Activated effector memory CD4-positive, alpha-beta T cell treated with anti-CD3 and anti-CD28 coated beads, Interleukin-2, amount 50 U/mL, for 16 hours (primary cell): ENCODE data around the gene RING1.

ENCODE experiments used
- DNase-seq: peaks from one replicate; pipeline ENCODE4 v3.0.0-alpha.2; 2020

The RING1 gene

DNA sequence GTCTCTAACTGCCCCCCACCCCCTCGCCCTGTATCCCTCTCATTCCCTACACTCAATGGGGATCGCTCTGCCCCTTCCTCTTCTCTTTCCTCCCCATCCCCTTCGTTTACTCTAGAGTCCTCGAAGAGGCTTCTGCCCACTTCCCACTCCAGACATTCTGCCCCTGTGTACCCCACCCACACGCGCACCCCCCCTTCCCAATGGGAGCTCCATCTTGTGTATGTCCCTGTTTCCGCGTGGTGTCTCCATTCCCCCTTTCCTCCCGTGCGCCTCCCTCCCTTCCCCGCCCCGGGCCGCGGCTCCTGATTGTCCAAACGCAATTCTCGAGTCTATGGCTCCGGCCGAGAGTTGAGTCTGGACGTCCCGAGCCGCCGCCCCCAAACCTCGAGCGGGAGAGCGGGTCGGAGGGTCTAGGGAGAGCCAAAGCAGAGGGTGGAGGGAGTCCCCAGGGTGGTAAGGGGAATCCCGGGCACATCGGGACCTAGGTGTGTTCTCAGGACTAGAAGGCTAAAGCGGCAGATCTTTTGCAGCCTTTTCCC is 679 bp upstream of the RING1 start:
- no peak for DNase-seq

DNA sequence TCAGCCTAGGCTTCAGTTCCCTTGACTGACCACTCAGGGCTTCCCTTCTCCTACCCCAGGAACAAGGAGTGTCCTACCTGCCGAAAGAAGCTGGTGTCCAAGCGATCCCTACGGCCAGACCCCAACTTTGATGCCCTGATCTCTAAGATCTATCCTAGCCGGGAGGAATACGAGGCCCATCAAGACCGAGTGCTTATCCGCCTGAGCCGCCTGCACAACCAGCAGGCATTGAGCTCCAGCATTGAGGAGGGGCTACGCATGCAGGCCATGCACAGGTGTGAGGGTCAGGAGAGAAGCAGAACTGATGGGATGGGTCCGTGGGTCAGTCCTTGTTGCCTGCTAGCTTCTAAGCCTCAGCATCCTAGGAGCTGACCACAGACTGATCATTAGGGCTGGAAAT is 1.6 kb downstream of the RING1 start:
- peak; percentile 41 for DNase-seq

DNA sequence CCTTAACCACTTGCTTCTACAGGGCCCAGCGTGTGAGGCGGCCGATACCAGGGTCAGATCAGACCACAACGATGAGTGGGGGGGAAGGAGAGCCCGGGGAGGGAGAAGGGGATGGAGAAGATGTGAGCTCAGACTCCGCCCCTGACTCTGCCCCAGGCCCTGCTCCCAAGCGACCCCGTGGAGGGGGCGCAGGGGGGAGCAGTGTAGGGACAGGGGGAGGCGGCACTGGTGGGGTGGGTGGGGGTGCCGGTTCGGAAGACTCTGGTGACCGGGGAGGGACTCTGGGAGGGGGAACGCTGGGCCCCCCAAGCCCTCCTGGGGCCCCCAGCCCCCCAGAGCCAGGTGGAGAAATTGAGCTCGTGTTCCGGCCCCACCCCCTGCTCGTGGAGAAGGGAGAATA is 2.8 kb downstream of the RING1 start:
- DNase-seq: peak; percentile 34

DNA sequence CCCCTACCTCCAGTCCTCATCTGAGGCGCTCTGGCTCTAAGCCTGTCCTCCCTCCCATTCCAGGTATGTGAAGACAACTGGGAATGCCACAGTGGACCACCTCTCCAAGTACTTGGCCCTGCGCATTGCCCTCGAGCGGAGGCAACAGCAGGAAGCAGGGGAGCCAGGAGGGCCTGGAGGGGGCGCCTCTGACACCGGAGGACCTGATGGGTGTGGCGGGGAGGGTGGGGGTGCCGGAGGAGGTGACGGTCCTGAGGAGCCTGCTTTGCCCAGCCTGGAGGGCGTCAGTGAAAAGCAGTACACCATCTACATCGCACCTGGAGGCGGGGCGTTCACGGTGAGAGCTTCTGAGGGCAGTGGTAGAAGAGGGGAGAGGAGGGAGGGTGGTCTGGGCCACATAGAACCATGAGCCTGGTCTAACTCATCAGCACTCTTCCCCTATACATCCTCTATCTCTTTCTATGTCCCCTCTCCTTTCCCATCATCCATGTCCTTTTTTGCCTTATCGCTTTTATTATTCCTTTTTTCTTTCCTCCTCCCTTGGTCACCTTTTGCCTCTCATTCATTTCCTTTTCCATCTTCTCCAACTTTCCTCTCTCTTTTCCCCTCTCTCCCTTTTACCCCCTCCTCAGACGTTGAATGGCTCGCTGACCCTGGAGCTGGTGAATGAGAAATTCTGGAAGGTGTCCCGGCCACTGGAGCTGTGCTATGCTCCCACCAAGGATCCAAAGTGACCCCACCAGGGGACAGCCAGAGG is 3.5 kb downstream of the RING1 start:
- DNase-seq: peak; percentile 49

DNA sequence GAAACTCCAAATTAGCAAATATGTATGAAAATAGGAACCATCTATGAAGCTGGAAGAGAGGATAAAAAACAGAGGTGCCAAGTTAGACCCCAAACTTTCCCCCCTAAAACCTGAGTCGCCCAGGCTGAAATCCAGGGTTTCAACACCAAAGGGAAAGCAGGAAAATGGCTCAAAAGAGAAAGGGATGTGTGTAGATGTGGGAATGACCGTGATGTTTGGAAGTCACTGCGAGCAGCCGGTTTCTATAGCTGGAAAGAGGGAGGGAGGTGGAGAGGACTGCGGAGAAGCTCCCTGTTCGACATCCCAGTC is 4.5 kb downstream of the RING1 start:
- no peak for DNase-seq

DNA sequence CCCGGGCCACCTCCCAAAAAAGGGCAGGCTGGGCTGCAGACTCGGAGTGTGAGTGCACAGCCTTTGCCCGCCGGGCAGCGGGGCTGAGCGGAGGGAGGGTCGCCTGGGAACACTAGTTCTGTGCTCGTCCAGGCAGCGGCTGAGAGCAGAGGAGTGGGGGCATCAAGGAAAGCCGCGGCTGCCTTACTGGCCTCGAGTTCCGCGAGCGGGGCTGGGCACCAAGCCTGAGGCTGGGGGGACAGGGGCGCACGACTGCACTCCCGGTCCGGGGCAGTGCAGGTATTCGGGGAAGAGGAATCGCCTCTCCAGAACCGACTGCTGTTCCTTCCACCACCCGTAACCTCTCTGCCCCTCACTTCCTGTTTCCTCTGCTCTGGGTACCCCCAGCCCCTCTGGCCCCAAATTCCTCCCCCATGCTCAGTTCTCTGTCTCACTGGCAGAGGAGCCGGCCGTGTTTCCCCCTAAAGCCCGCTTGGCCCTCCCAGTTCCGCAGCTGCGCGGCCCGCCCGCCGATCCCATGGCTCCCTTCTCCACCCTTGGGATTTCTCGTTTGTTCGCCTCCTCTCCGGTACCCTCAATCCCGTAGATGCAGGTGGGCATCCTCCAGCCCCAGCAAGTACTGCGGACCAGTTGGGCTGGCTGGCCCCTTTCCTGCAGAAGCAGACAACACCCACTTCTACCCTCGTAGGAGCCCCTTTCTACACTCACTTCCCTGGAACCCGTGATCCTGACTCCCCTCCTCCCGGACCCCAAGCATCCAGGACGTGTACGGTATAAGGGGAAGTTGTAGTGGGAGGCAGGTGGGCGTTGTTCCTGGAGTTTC is 5.1 kb downstream of the RING1 start:
- peak; percentile 66 for DNase-seq

DNA sequence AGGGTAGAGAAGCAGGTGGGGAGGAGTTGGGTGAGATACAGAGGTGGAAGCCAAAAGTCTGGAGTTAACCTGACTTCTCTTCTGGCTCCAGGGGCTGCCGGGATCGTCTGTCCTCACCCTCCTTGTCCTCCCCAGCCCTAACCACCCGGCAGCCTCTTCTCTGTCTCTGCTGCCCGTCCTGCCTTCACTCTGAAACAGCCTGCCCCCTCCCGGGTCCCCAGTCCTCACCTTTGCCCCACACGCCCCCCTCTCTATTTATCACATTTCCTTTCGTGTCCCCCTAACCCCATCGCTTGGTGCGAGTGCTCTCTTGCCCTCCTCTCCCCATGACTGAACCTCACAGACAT is 5.7 kb downstream of the RING1 start:
- DNase-seq: no peak

DNA sequence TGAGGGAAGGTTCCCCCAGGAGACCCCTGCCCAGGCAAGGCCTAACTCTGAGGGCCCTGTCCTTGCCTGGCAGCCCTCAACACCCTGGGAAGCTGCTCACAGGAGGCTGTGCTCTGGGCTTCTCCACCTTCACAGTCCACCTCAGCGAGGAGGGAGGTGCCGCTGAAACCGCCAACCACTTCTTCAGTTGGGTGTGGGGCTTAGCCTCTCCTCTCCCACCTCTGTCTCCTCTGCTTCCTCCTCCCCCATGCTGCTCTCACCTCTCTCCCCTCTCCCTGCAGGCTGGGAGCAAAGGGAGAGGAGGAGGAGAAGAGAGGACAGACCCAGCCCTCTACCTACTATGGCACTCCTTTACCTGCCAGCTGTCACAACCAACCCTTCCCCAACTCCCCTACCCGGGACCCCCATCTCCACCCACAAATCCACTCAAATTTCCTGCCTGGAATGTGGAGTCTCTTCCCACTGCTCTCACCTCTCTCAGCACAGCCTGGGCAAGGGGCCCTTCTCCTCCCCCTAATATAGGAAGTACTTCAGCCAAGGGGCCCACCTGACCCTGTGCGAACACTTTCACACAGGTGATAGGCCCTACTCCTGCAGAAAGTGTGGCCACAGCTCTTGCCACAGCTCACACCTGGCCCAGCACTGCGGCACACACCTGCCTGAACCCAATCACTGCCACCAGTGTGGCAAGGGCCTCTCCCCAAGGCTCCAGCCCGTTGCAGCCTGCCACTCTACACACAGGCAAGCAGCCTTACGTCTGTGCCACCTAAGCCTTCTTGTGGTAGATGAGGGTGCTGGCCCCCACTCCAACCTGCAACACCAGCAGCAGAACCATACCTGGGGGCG is 7.2 kb downstream of the RING1 start:
- DNase-seq: peak; percentile 60

DNA sequence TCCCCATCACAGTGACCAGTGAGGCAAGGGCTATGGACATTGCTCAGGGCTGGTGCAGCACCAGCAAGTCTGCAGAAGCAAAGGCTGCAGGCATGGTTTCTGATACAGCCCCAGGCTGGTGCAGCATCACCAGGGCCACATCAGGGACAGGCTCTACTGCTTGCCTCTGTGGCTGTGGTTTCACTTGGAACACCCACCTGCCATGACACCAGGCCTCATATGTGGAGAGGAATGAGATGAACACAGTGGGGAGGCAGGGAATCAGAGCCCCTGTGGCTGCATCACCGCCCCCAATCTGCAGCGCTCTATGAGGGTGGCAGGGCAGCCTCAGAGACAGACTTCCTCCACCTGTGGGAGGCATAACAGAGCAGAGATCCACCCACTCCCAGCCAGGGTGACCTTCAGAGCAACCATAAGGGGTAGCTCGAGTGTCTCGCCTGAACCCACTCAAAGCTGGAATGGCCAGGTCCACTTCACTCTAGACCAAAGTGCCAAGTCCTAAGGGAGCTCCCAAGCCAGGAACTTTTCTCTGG is 7.9 kb downstream of the RING1 start:
- peak; percentile 42 for DNase-seq

DNA sequence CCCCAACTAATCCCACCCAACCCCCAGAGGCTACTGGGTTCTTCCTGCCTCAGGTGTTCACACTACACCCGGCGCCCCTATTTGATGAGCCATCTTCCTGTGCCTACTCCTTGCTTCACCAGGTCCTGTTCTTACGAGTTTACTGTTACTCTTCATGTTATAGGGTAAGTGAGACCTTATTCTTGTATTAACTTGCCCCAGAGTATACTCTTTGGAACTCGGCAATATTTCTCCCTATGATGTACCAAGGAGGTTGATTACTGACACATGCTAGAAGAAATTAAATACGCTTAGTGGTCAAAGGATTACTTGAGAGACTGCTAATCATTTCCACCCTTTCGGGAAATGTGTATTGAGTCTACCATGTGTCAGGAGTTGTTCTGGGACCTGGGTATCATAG is 8.9 kb downstream of the RING1 start:
- DNase-seq: peak; percentile 31

DNA sequence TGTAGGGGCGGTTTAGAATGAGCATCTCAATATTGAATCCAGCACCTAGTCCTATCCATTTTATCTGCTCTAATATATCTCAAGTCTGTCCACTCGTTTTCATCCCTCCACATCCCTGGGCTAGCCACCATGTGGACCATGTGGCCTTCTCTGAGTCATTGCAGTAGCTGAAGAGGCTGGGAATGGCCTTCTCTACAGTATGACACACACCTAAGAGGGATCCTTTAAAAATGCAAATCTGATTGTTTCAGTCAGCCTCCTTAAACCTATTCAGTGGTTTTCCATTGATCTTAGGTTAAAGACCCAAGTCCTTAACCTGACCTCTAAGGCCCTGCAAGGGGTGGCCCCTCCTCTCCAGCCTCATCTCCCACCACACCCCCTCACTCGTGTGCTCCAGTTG is 9.4 kb downstream of the RING1 start:
- peak; percentile 48 for DNase-seq

DNA sequence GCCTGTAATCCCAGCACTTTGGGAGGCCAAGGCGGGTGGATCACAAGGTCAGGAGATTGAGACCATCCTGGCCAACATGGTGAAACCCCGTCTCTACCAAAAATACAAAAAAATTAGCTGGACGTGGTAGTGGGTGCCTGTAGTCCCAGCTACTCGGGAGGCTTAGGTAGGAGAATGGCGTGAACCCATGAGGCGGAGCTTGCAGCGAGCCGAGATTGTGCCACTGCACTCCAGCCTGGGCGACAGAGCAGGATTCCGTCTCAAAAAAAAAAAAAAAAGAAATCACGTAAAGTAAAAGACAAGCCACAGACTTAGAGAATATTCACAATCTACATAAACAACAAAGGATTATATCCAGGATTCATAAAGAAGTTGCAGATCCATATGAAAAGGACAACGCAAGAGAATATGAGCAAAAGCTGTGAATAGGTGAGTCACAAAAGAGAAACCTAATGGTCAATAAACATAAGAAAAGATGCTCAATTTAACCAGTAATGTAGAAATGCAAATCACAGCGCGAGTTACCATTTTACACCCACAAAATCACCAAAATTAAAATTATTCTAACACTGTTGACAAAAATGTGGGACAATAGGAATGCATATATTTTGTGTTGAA is 18.3 kb downstream of the RING1 start:
- peak; percentile 2 for DNase-seq

DNA sequence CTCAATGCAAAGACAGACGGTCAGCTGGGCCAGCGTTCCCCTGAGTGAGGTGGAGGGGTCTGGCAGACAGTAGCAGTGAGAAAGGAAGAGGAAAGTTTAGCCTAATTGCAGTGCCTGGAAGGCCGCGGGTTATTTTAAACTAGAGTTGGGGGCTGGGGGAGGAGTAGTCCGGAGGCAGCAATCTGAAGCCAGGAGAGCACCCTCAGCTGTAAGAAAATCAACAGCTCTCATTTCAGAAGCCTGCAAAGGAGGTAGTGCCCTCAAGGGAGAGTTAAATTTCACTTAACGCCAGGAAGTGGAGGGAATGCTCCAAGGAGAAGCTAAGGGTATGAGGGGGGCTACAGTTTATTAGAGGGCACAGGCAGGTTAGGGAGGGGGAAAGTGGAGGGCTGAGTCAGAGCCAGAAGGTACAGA is 26.9 kb downstream of the RING1 start:
- no peak for DNase-seq

DNA sequence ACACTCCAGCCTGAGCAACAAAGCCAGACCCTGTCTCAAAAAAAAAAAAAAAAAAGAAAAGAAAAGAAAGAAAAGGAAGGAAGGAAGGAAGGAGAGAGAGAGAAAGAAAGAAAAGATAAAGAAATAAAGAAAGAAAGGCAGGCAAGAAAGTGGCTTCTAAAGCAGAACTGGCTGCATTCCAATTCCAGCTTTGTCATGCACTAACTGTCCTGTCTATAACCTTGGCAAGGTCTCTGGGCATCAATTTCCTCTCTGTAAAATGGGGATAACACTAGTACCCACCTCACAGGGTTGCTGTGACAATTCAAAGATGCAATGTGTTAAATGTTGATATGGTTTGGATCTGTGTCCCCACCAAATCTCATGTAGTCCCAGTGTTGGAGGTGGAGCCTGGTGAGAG is 28.0 kb downstream of the RING1 start:
- DNase-seq: no peak

DNA sequence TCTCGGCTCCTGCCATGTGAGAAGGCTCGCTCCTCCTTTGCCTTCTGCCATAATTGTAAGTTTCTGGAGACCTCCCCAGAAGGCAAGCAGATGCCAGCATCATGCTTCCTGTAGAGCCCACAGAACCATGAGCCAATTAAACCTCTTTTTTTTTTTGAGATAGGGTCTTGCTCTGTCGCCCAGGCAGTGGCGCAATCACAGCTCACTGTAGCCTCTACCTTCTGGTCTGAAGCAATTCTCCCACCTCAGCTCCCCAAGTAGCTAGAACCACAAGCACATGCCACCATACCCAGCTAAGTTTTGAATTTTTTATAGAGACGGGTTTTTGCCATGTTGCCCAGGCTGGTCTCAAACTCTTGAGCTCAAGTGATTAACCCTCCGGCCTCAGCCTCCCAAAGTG is 28.6 kb downstream of the RING1 start:
- DNase-seq: no peak

DNA sequence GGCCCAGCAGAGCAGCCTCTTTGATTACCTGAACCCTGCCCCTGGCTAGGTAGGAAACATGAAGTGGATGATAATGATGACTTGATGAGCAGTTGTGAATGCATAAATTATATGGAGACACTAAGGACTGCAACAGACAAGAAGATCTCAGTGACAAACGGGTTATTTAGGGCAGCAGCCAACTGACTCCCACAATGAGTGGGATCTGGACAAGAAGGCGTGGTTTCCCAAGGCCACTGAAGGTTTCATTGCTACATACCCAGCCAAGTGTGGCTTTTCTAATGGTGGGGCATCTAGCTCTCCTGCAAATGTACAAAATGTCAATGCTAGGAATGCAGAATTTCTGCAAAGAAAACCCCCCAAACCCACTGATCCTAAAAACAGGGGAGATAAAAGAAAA is 29.4 kb downstream of the RING1 start:
- DNase-seq: no peak

DNA sequence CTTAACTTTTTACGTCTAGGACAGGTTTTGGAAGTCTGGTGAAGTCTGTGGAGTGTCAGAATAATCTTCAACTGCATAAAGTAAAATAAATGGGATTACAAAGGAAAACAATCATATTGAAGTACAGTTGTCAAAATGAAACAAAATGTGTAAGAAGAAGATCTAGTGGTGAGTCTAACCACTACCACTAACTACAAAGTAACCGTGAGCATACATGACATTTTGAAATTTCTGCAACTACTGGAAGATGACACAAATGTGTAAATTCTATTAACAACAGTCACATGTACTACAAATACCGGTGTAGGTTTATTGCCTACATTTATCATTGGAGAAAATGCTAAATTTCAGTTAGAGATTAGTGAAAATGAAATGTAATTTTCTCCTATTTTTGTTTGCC is 33.7 kb downstream of the RING1 start:
- no peak for DNase-seq

DNA sequence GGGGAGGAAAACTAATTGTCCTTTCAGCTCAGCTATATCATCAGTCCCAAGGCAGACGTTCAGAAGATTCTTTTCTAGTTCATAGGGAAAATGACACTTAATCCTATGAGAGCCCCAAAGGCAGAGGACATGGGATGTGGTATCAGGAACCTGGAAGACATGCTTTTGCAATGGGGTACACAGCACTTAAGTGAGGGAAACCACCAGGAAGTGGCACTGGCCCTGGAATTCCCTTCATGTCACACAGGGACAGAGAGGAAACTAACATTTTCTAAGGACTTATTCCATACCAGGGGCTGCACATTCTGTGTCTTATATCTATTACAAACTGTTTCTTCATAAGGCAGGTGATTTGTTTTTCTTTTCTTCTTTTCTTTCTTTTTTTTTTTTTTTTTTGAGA is 35.2 kb downstream of the RING1 start:
- peak; percentile 31 for DNase-seq

DNA sequence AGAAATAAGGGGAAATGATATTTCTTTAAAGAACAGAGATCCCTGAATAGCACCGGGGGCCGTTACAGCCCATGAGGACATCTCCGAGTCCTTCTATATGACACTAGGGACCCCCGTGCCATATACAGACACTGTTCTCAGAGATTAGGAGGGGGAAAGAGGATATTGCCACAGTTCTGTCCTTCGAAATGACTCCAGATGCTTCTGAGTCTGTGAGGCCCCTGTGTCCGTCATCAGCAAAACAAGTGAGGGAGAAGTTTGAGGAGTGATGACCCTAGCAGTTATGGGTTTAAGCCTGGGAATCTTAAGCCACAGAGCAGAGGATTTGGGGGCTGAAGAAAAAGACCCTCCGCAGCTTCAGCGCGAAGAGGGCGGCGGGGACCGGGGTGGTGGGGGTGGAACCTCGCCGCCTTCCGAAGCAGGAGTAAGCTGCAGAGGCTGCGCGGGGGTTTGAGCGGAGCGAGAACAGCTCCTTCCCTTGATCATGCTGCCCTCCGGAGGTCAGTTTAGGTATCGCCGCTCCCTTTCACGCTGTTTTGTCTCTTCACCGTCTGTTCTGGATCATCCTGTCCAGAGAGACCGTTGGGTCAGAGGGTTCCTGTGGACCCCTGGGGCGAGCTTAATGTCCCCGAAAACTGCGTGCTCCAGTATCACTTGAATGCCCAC is 39.8 kb downstream of the RING1 start:
- DNase-seq: peak; percentile 96

DNA sequence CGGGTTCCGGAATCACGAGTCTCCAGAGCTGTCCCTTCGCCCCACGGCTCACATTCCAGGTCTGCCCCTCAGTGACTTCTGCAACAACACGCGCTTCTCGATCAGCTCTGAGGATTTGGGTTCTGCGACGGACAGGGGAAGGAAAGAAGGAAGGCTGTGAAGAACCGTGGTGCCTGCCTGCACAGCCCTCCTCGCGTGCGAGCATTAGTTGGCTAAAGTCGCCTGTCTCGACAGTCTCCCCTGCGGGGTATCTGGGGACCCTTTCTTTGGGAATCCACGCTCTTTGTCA is 40.3 kb downstream of the RING1 start:
- no peak for DNase-seq

DNA sequence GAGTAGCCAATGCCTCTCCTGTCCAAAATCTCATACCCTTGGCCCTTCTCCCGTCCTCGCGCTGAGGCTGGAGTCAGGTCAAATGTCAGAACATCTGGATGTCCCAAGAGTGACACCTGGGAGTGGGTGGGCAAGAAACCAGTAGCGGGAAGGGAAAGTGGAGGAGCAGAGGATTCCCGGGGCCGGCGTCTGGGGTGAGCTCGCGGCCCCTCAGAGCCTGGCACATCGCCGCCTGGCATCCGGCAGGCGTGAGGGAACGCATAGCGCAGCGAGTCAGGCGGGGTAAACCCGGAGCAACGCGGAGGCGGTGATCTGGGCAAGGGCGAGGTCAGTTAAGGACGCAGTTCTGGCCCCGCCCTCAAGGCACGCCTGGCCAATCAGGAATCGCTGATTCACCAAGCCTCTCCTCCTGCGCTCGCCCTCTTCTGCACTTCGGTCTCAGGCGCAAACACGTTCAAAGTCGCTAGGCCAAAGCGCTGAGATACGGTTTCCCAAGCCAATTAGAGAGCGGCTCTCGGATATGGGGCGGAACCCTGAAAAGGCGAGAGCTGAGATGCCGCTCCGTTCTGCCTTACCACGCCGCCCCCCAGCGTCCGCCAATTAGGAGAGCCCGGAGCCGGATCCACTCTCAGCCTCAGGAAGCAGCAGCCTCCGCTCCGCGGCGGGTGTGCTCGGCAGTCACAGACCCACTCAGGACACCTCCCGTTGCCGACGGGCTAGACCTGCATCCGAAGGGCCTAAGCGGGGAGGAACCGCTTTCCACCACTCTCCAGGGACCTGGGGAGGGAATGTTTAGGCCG is 40.8 kb downstream of the RING1 start:
- peak; percentile 98 for DNase-seq
